Bone marrow (tissue), 2 donors: ENCODE data around the gene CDH7.

Source experiments
- DNase-seq, 2 donors: peaks; one replicate each; lab custom pipeline; 2025; lab: John Stamatoyannopoulos, UW

Gene CDH7

GRCh38 chr18:65750389-65751154 lies at the start of gene CDH7:
CDH7 (plus strand) TSS chr18:65751012; CDS start chr18:65762843, 11,831 bp downstream.
- no peak for DNase-seq

- DNase-seq: no peak
Observed at GRCh38 chr18:65704046-65704445, 46.8 kb upstream of the CDH7 start.

- no peak for DNase-seq
Observed at GRCh38 chr18:65706646-65707045, 44.2 kb upstream of the CDH7 start.

GRCh38 chr18:65711493-65711892 lies 39.3 kb upstream of the CDH7 start:
- DNase-seq: no peak

GRCh38 chr18:65721619-65722018 lies 29.2 kb upstream of the CDH7 start:
- no peak for DNase-seq

- no peak for DNase-seq
Observed at GRCh38 chr18:65725251-65726050, 25.4 kb upstream of the CDH7 start.

- DNase-seq: no peak
Observed at GRCh38 chr18:65735155-65735554, 15.7 kb upstream of the CDH7 start.

- DNase-seq: no peak
Observed at GRCh38 chr18:65737471-65737955, 13.3 kb upstream of the CDH7 start.

- no peak for DNase-seq
Observed at GRCh38 chr18:65746936-65747335, 3.9 kb upstream of the CDH7 start.

- no peak for DNase-seq
Observed at GRCh38 chr18:65748321-65748720, 2.5 kb upstream of the CDH7 start.

- no peak for DNase-seq
Observed at GRCh38 chr18:65749841-65750240, 971 bp upstream of the CDH7 start.

GRCh38 chr18:65751155-65752085 lies 608 bp downstream of the CDH7 start:
- no peak for DNase-seq

- no peak for DNase-seq
Observed at GRCh38 chr18:65752625-65753325, 2.0 kb downstream of the CDH7 start.

- no peak for DNase-seq
Observed at GRCh38 chr18:65753520-65753919, 2.7 kb downstream of the CDH7 start.

- no peak for DNase-seq
Observed at GRCh38 chr18:65754121-65754520, 3.3 kb downstream of the CDH7 start.

- DNase-seq: no peak
Observed at GRCh38 chr18:65755616-65756015, 4.8 kb downstream of the CDH7 start.

- DNase-seq: no peak
Observed at GRCh38 chr18:65760457-65760856, 9.6 kb downstream of the CDH7 start.

GRCh38 chr18:65761636-65762295 lies 11.0 kb downstream of the CDH7 start:
- no peak for DNase-seq

- no peak for DNase-seq
Observed at GRCh38 chr18:65762556-65762955, 11.7 kb downstream of the CDH7 start.

- no peak for DNase-seq
Observed at GRCh38 chr18:65767406-65767805, 16.6 kb downstream of the CDH7 start.
